ENCODE measurements around the gene MAPK11. TPM values are rescaled to one million over a fixed set of nuclear protein-coding genes. Genes with fewer than 3 reads are reported as not detected.

MAPK11 gene
- total and polyA plus RNA-seq, 10 of the 15 experiments (the other 5 are each of a cell fraction or from before 2014, with no cell fraction given) = 0.05 to 12.8 (median 3.7) TPM

- H3K4me2 ChIP-seq (ENCODE audit: control insufficient read depth, insufficient read depth) = no peak overlapping the region
- peaks cover 0 to 42% of the 10 kb centered on the region in 2 experiments; a peak in 3 of 4 replicates for H3K36me3 ChIP-seq (ENCODE audit: control insufficient read depth in 2 of 2, insufficient read depth in 2 of 2, low read length in 1 of 2)
- no peaks in the 10 kb centered on the region for H4K20me1 ChIP-seq (ENCODE audit: control insufficient read depth, insufficient read depth)
- CTCF ChIA-PET = interaction anchor here (2.8 kb wide), 1 partner anchor 50 kb away, joined by 36 read pairs; the partner anchor contains the start of gene DENND6B
- no peak overlapping the region for H3K9ac ChIP-seq (ENCODE audit: control insufficient read depth, insufficient read depth, low read length)
- H3K9me3 ChIP-seq (replicated peaks; ENCODE audit: control insufficient read depth, insufficient read depth, low read length) = no peaks in the 10 kb centered on the region
- no TSS peak for BruUV-seq (replicated peaks)
- H3K27me3 ChIP-seq (replicated peaks in 1 of 2; ENCODE audit: control insufficient read depth in 2 of 2, insufficient read depth in 2 of 2, low read length in 1 of 2) = no peaks in the 10 kb centered on the region
- no peaks in the 10 kb centered on the region for H3K79me2 ChIP-seq (ENCODE audit: control insufficient read depth, insufficient read depth, low read length)
- no peak overlapping the region for H3K27ac ChIP-seq (ENCODE audit: control insufficient read depth, insufficient read depth)
- H3K4me3 ChIP-seq = no peak overlapping the region
- WGBS (ENCODE audit: insufficient coverage, insufficient replicate concordance, low lambda C conversion rate, missing lambda C conversion rate) = 90% methylated on average over 19 of the region's 25 CpGs
- in situ Hi-C loops (cut with MboI) = loop anchor here (5.0 kb wide), 1 partner anchor 50 kb away; the partner anchor contains the start of gene DENND6B
- ATAC-seq (no peak), FAIRE-seq (no peak), DNase-seq (ENCODE audit: low read depth, low spot score) (no peak)
- POLR2A ChIA-PET = no interaction called here
- intact Hi-C loops (cut with micrococcal nuclease; ENCODE audit: unreplicated experiment) = no loop called here
- H2AFZ ChIP-seq (ENCODE audit: control insufficient read depth, low read depth, low read length) = no peak overlapping the region
- no peaks in the 10 kb centered on the region for H3K4me1 ChIP-seq (ENCODE audit: control insufficient read depth, insufficient read depth, low read length)
- SMC1A ChIA-PET (ENCODE audit: uncharacterized antibody, unreplicated experiment) = no interaction called here
- RAD21 ChIA-PET (ENCODE audit: unreplicated experiment) = no interaction called here
- no peak for TF ChIP-seq STAT3 (IDR thresholded peaks at IDR 0.05; ENCODE audit: low read depth, low read length)
- no peak for TF ChIP-seq STAT1 (conservative IDR thresholded peaks at IDR 0.05)
- no peak for TF ChIP-seq RAD51 (IDR thresholded peaks at IDR 0.05)
- no peak for TF ChIP-seq KLF5 (IDR thresholded peaks at IDR 0.05; ENCODE audit: partially characterized antibody)
- TF ChIP-seq POU2F2 (IDR thresholded peaks at IDR 0.05; ENCODE audit: borderline replicate concordance, low read depth, low read length) = no peak
- TF ChIP-seq MTA3 (IDR thresholded peaks at IDR 0.05; ENCODE audit: borderline replicate concordance, low read length) = no peak
- TF ChIP-seq BHLHE40 (IDR thresholded peaks at IDR 0.05; ENCODE audit: borderline replicate concordance in 1 of 2, low read depth in 2 of 2, low read length in 1 of 2) = no peak
- no peak for TF ChIP-seq HDAC2 (IDR thresholded peaks at IDR 0.05)
- no peak for TF ChIP-seq E2F8 (IDR thresholded peaks at IDR 0.05; ENCODE audit: low read depth, partially characterized antibody)
- no peak for TF ChIP-seq MEF2A (IDR thresholded peaks at IDR 0.05; ENCODE audit: insufficient read depth, low read depth, low read length)
- TF ChIP-seq JUND (IDR thresholded peaks at IDR 0.05; ENCODE audit: low read depth, low read length) = no peak
- no peak for TF ChIP-seq SKIL (IDR thresholded peaks at IDR 0.05; ENCODE audit: low read depth, poor library complexity, severe bottlenecking)
- TF ChIP-seq GATAD2B (conservative IDR thresholded peaks at IDR 0.05; ENCODE audit: low read depth) = no peak
- no peak for TF ChIP-seq BCL11A (IDR thresholded peaks at IDR 0.05; ENCODE audit: low read depth, low read length)
- TF ChIP-seq, protein P1, sequence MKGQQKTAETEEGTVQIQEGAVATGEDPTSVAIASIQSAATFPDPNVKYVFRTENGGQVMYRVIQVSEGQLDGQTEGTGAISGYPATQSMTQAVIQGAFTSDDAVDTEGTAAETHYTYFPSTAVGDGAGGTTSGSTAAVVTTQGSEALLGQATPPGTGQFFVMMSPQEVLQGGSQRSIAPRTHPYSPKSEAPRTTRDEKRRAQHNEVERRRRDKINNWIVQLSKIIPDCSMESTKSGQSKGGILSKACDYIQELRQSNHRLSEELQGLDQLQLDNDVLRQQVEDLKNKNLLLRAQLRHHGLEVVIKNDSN (IDR thresholded peaks at IDR 0.05; ENCODE audit: borderline replicate concordance, extremely low read length, insufficient read depth, low read depth, low read length) = no peak
- TF ChIP-seq HDGF (IDR thresholded peaks at IDR 0.05) = no peak
Observed at GRCh38 chr22:50277761-50278160, 7.6 kb upstream of the MAPK11 start.

All from GM12878 (cell line).